ENCODE data around the gene MMP25. TPM values are rescaled to one million over a fixed set of nuclear protein-coding genes. Genes with fewer than 3 reads are reported as not detected.
"Not testable (repeated sequence)": the region's sequence is repeated elsewhere in the genome, so short reads cannot be mapped to it uniquely, and the experiment has no call there.

The MMP25 gene
- total RNA-seq, 1 donor = under 0.01 TPM

- no peak within 1 kb of the TSS for H3K4me2 ChIP-seq (ENCODE audit: insufficient read depth, low read length)
Measured at GRCh38 chr16:3065069-3065741, 18.8 kb downstream of the MMP25 start, which contains the start of gene IL32. Gene IL32, plus strand, starts transcription at chr16:3065640. Its CDS starts 172 bp downstream, at chr16:3065812.

GRCh38 chr16:3065742-3066439, 19.5 kb downstream of the MMP25 start:
- H3K27me3 ChIP-seq (ENCODE audit: insufficient read depth, low read length) = peaks cover 3% of the 10 kb centered on the region
- H2AFZ ChIP-seq (ENCODE audit: low read length) = no peak overlapping the region
- peak; percentile 81 for DNase-seq (ENCODE audit: insufficient read length, low spot score, missing footprints)
- peaks cover 3% of the 10 kb centered on the region for H3K4me1 ChIP-seq (ENCODE audit: insufficient read depth, low read length)
- H3K9me3 ChIP-seq (ENCODE audit: low read depth, low read length) = no peaks in the 10 kb centered on the region
- no peak overlapping the region for H3K4me3 ChIP-seq (ENCODE audit: insufficient read depth, low read length)
- H4K20me1 ChIP-seq (ENCODE audit: insufficient read depth, low read length) = no peaks in the 10 kb centered on the region
- H3K79me2 ChIP-seq (ENCODE audit: insufficient read depth, low read length) = no peaks in the 10 kb centered on the region
- no peak overlapping the region for H3K27ac ChIP-seq (ENCODE audit: low read depth, low read length)
- no peak overlapping the region for H3K4me2 ChIP-seq (ENCODE audit: insufficient read depth, low read length)
- no peaks in the 10 kb centered on the region for H3K36me3 ChIP-seq (ENCODE audit: insufficient read depth, low read length)
- no peak for TF ChIP-seq CTCF (IDR thresholded peaks at IDR 0.05; ENCODE audit: extremely low read depth, low read depth, low read length)

More at GRCh38 chr16:3065069-3065741, 18.8 kb downstream of the MMP25 start, which contains the start of gene IL32:
- Histone ChIP-seq H3K36me3 (ENCODE audit: insufficient read depth, low read length) (no peaks in the 10 kb centered on the region), H3K9me3 (ENCODE audit: low read depth, low read length) (no peaks in the 10 kb centered on the region), H3K79me2 (ENCODE audit: insufficient read depth, low read length) (no peaks in the 10 kb centered on the region), H4K20me1 (ENCODE audit: insufficient read depth, low read length) (no peaks in the 10 kb centered on the region), H2AFZ (ENCODE audit: low read length) (peak within 1 kb of the TSS; percentile 80), H3K4me1 (ENCODE audit: insufficient read depth, low read length) (peaks cover 3% of the 10 kb centered on the region), H3K27me3 (ENCODE audit: insufficient read depth, low read length) (peaks cover 3% of the 10 kb centered on the region), H3K27ac (ENCODE audit: low read depth, low read length) (no peak within 1 kb of the TSS), H3K4me3 (ENCODE audit: insufficient read depth, low read length) (no peak within 1 kb of the TSS)
- no peak for TF ChIP-seq CTCF (IDR thresholded peaks at IDR 0.05; ENCODE audit: extremely low read depth, low read depth, low read length)
- DNase-seq (ENCODE audit: insufficient read length, low spot score, missing footprints) = peak; percentile 95

GRCh38 chr16:3066440-3066748, 20.0 kb downstream of the MMP25 start:
- Histone ChIP-seq H3K4me2 (ENCODE audit: insufficient read depth, low read length) (no peak overlapping the region), H3K36me3 (ENCODE audit: insufficient read depth, low read length) (no peaks in the 10 kb centered on the region), H4K20me1 (ENCODE audit: insufficient read depth, low read length) (no peaks in the 10 kb centered on the region), H3K27ac (ENCODE audit: low read depth, low read length) (no peak overlapping the region), H3K4me3 (ENCODE audit: insufficient read depth, low read length) (no peak overlapping the region), H3K4me1 (ENCODE audit: insufficient read depth, low read length) (peaks cover 3% of the 10 kb centered on the region), H3K9me3 (ENCODE audit: low read depth, low read length) (no peaks in the 10 kb centered on the region), H2AFZ (ENCODE audit: low read length) (no peak overlapping the region), H3K27me3 (ENCODE audit: insufficient read depth, low read length) (peaks cover 2% of the 10 kb centered on the region), H3K79me2 (ENCODE audit: insufficient read depth, low read length) (no peaks in the 10 kb centered on the region)
- peak; percentile 75 for DNase-seq (ENCODE audit: insufficient read length, low spot score, missing footprints)
- TF ChIP-seq CTCF (IDR thresholded peaks at IDR 0.05; ENCODE audit: extremely low read depth, low read depth, low read length) = no peak

- Histone ChIP-seq H3K4me2 (ENCODE audit: insufficient read depth, low read length) (no peak overlapping the region), H3K36me3 (ENCODE audit: insufficient read depth, low read length) (no peaks in the 10 kb centered on the region)
- no peak for TF ChIP-seq CTCF (IDR thresholded peaks at IDR 0.05; ENCODE audit: extremely low read depth, low read depth, low read length)
Measured at GRCh38 chr16:3068487-3068886, 22.1 kb downstream of the MMP25 start.

GRCh38 chr16:3069146-3069545, 22.8 kb downstream of the MMP25 start:
- not testable (repeated sequence) for H3K79me2 ChIP-seq (ENCODE audit: insufficient read depth, low read length); H3K27me3 ChIP-seq (ENCODE audit: insufficient read depth, low read length); H2AFZ ChIP-seq (ENCODE audit: low read length); H3K4me3 ChIP-seq (ENCODE audit: insufficient read depth, low read length); H3K9me3 ChIP-seq (ENCODE audit: low read depth, low read length); H3K27ac ChIP-seq (ENCODE audit: low read depth, low read length); DNase-seq (ENCODE audit: insufficient read length, low spot score, missing footprints); H3K4me2 ChIP-seq (ENCODE audit: insufficient read depth, low read length); H3K4me1 ChIP-seq (ENCODE audit: insufficient read depth, low read length); H4K20me1 ChIP-seq (ENCODE audit: insufficient read depth, low read length); H3K36me3 ChIP-seq (ENCODE audit: insufficient read depth, low read length)

More at GRCh38 chr16:3068487-3068886, 22.1 kb downstream of the MMP25 start:
- Histone ChIP-seq H2AFZ (ENCODE audit: low read length) (no peak overlapping the region), H3K9me3 (ENCODE audit: low read depth, low read length) (no peaks in the 10 kb centered on the region), H4K20me1 (ENCODE audit: insufficient read depth, low read length) (no peaks in the 10 kb centered on the region), H3K27me3 (ENCODE audit: insufficient read depth, low read length) (peaks cover 2% of the 10 kb centered on the region), H3K79me2 (ENCODE audit: insufficient read depth, low read length) (no peaks in the 10 kb centered on the region), H3K4me1 (ENCODE audit: insufficient read depth, low read length) (peaks cover 3% of the 10 kb centered on the region), H3K4me3 (ENCODE audit: insufficient read depth, low read length) (no peak overlapping the region), H3K27ac (ENCODE audit: low read depth, low read length) (no peak overlapping the region)
- no peak for DNase-seq (ENCODE audit: insufficient read length, low spot score, missing footprints)
